GM12891 (cell line): Measurements from ENCODE around the gene PLA2G2F.

Experiments used
- PAX5 ChIP-seq: IDR thresholded peaks from 2 replicates; pipeline ENCODE4 v1.6.1; 2011; ENCODE audit warnings: low read length, moderate library complexity, mild to moderate bottlenecking; ENCODE audit not compliant: insufficient read depth, severe bottlenecking
- POLR2A ChIP-seq: IDR thresholded peaks from 2 replicates; pipeline ENCODE4 v1.6.1; 2011; ENCODE audit warnings: low read depth, low read length, control low read depth
- POLR2AphosphoS5 ChIP-seq: IDR thresholded peaks from 2 replicates; pipeline ENCODE4 v1.6.1; 2011; ENCODE audit warnings: low read depth, low read length, control low read depth
- SPI1 ChIP-seq: IDR thresholded peaks from 2 replicates; pipeline ENCODE4 v1.6.1; 2011; ENCODE audit warnings: low read depth, low read length, control low read depth
- TAF1 ChIP-seq: IDR thresholded peaks from 2 replicates; pipeline ENCODE4 v1.6.1; 2011; ENCODE audit warnings: low read depth, low read length, control low read depth

- TF ChIP-seq POLR2A, result no peak
- TF ChIP-seq POLR2AphosphoS5, result no peak
- TF ChIP-seq TAF1, result no peak
- no peak for TF ChIP-seq SPI1
- no peak for TF ChIP-seq PAX5
Observed at GRCh38 chr1:20195462-20195780, 56.3 kb downstream of the PLA2G2F start.
